Measurements from ENCODE around the gene LCN1.
A peak's percentile ranks its signal among the peaks of the same experiment; 100 is the strongest.

The LCN1 gene

GRCh38 chr9:135520916-135521607 is at the start of gene LCN1:
LCN1 (plus strand) TSS chr9:135521440; CDS start chr9:135521498, 58 bp downstream.
- no peak for DNase-seq

- no peak for DNase-seq
Observed at GRCh38 chr9:135471791-135472640, 49.2 kb upstream of the LCN1 start.

- DNase-seq, result no peak
Observed at GRCh38 chr9:135473972-135474543, 47.2 kb upstream of the LCN1 start.

- peak; percentile 36 to 60 (median 44) for DNase-seq
Observed at GRCh38 chr9:135474915-135475314, 46.3 kb upstream of the LCN1 start.

GRCh38 chr9:135476561-135477355 is 44.5 kb upstream of the LCN1 start:
- no peak for DNase-seq

- no peak for DNase-seq
Observed at GRCh38 chr9:135478191-135478590, 43.0 kb upstream of the LCN1 start.

- peak; percentile 50 to 70 (median 61) for DNase-seq
Observed at GRCh38 chr9:135478829-135479468, 42.3 kb upstream of the LCN1 start.

- peak in 2 of 3 donors; percentile 28 to 42 for DNase-seq
Observed at GRCh38 chr9:135479469-135480052, 41.7 kb upstream of the LCN1 start, which contains the start of gene PPP1R26. PPP1R26 (plus strand) TSS chr9:135479782; CDS start chr9:135484511, 4,729 bp downstream.

- peak; percentile 41 to 77 (median 59) for DNase-seq
Observed at GRCh38 chr9:135480071-135480939, 40.9 kb upstream of the LCN1 start.

- no peak for DNase-seq
Observed at GRCh38 chr9:135480940-135481310, 40.3 kb upstream of the LCN1 start.

- DNase-seq, result peak in 2 of 3 donors; percentile 23 to 27
Observed at GRCh38 chr9:135482015-135482754, 39.1 kb upstream of the LCN1 start.

- no peak for DNase-seq
Observed at GRCh38 chr9:135484460-135485277, 36.6 kb upstream of the LCN1 start.

GRCh38 chr9:135485385-135485784 is 35.9 kb upstream of the LCN1 start:
- DNase-seq, result no peak

GRCh38 chr9:135485832-135486231 is 35.4 kb upstream of the LCN1 start:
- no peak for DNase-seq

- no peak for DNase-seq
Observed at GRCh38 chr9:135486267-135487065, 34.8 kb upstream of the LCN1 start.

- no peak for DNase-seq
Observed at GRCh38 chr9:135487281-135488012, 33.8 kb upstream of the LCN1 start.

- DNase-seq, result no peak
Observed at GRCh38 chr9:135488013-135488330, 33.3 kb upstream of the LCN1 start.

GRCh38 chr9:135488527-135488926 is 32.7 kb upstream of the LCN1 start:
- DNase-seq, result no peak
